HepG2 (cell line): ENCODE results near the gene PIM3. TPM values are rescaled to one million over a fixed set of nuclear protein-coding genes. Genes with fewer than 3 reads are reported as not detected.
A peak's percentile ranks its signal among the peaks of the same experiment; 100 is the strongest.

Experiments used
- ATAC-seq: fragments of 200-7000 bp; cut with Tn5 transposase; 3 replicates; pipeline ENCODE4 v1.9.1; 2020; ENCODE audit warnings: mild to moderate bottlenecking, moderate library complexity
- BruUV-seq: library from RNA; stranded (reverse); fragments of 400-500 nt; replicated peaks from 2 replicates; lab custom pipeline; 2021; lab: Mats Ljungman, UMichigan
- CTCF ChIA-PET: fragments of 300-600 bp; formaldehyde crosslinking; extraction: SDS; loops from one replicate; lab custom pipeline; 2021; ENCODE audit warnings: low total read pairs, inconsistent platforms, low intra/inter-chr PET ratio; lab: Yijun Ruan, JAX
- POLR2A ChIA-PET: fragments of 350-600 bp; sonication (Branson Sonifier 250); formaldehyde crosslinking; loops from one replicate; lab custom pipeline; 2020; ENCODE audit warnings: antibody characterized with exemption, inconsistent platforms; lab: Yijun Ruan, JAX
- DNase-seq: peaks from one replicate; pipeline ENCODE4 v3.0.0-alpha.2; 2015; ENCODE audit warnings: low spot score
- FAIRE-seq: peaks from 3 replicates; lab custom pipeline; 2011; peaks lifted over from hg19 to GRCh38; lab: Jason Lieb, UNC
- H2AFZ ChIP-seq: one replicate; pipeline ENCODE4 v1.6.1; 2011; ENCODE audit warnings: low read length, inconsistent platforms
- H3K27ac ChIP-seq: fragments of 300-600 bp; 3 replicates; pipeline ENCODE4 v1.8.0; 2011; ENCODE audit warnings: mixed run types, mild to moderate bottlenecking, mixed read lengths, low read length, inconsistent platforms; ENCODE audit not compliant: insufficient read depth; ENCODE audit errors: extremely low read length
- H3K27me3 ChIP-seq, 2 experiments: fragments of 200-600 bp in 1 of 2; 2 replicates in 1 of 2; 3 replicates in 1 of 2; pipeline versions ENCODE4 v1.6.0 to v1.8.0; 2011; ENCODE audit warnings: low read length in 2 of 2, mild to moderate bottlenecking in 2 of 2, moderate library complexity in 2 of 2, inconsistent platforms in 1 of 2; ENCODE audit not compliant: insufficient read depth in 2 of 2, control insufficient read depth in 1 of 2
- H3K36me3 ChIP-seq, 2 experiments: fragments of 200-600 bp in 1 of 2; replicated peaks in 1 of 2; 2 replicates in 1 of 2; 3 replicates in 1 of 2; pipeline versions ENCODE4 v1.5.1 to v1.8.0; 2011; ENCODE audit warnings: low read length in 2 of 2, inconsistent platforms in 1 of 2; ENCODE audit not compliant: insufficient read depth in 2 of 2, control insufficient read depth in 1 of 2
- H3K4me1 ChIP-seq: 2 replicates; pipeline ENCODE4 v1.5.1; 2012; ENCODE audit warnings: low read length, inconsistent platforms; ENCODE audit not compliant: insufficient read depth
- H3K4me2 ChIP-seq: 2 replicates; pipeline ENCODE4 v1.6.0; 2011; ENCODE audit warnings: low read depth, low read length, inconsistent platforms
- H3K4me3 ChIP-seq, 3 experiments: fragments of 200-600 bp in 1 of 3; sonication (generic), shearing (Covaris generic) in 1 of 3; replicated peaks in 1 of 3; 2 replicates each; pipeline ENCODE4 v1.5.1; 2011 to 2016; ENCODE audit warnings: low read length in 3 of 3, inconsistent platforms in 2 of 3, low read depth in 2 of 3, mild to moderate bottlenecking in 2 of 3, control low read depth in 1 of 3, mixed read lengths in 1 of 3; ENCODE audit not compliant: insufficient read depth in 1 of 3
- H3K79me2 ChIP-seq: one replicate; pipeline ENCODE4 v1.6.1; 2011; ENCODE audit warnings: low read length, inconsistent platforms; ENCODE audit not compliant: insufficient read depth
- H3K9ac ChIP-seq: 2 replicates; pipeline ENCODE4 v1.6.0; 2011; ENCODE audit warnings: mild to moderate bottlenecking, low read depth, low read length, inconsistent platforms; ENCODE audit not compliant: insufficient read depth
- H3K9me3 ChIP-seq: 2 replicates; pipeline ENCODE4 v1.5.1; 2012; ENCODE audit warnings: mild to moderate bottlenecking, low read length
- H4K20me1 ChIP-seq: 2 replicates; pipeline ENCODE4 v1.6.0; 2011; ENCODE audit warnings: inconsistent platforms, mild to moderate bottlenecking, low read length, moderate library complexity; ENCODE audit not compliant: insufficient read depth
- ERF ChIP-seq: IDR thresholded peaks from 2 replicates; pipeline ENCODE4 v1.6.1; 2018; ENCODE audit warnings: missing biosample characterization, missing genetic modification reagents
- HOXA3 ChIP-seq: sonication (generic); formaldehyde crosslinking; IDR thresholded peaks from 2 replicates; pipeline ENCODE4 v1.5.0; 2020; ENCODE audit warnings: missing genetic modification reagents
- MTA1 ChIP-seq: sonication (generic); formaldehyde crosslinking; IDR thresholded peaks from 2 replicates; pipeline ENCODE4 v1.4.0; 2020; ENCODE audit warnings: missing genetic modification reagents, mild to moderate bottlenecking, borderline replicate concordance
- RXRB ChIP-seq: IDR thresholded peaks from 2 replicates; pipeline ENCODE4 v1.6.1; 2016; ENCODE audit warnings: borderline replicate concordance, missing genetic modification reagents, missing compliant biosample characterization
- SMAD1 ChIP-seq: sonication (generic); formaldehyde crosslinking; IDR thresholded peaks from 2 replicates; pipeline ENCODE4 v1.4.0; 2020; ENCODE audit warnings: missing genetic modification reagents, low read depth, mild to moderate bottlenecking, borderline replicate concordance
- SP5 ChIP-seq: IDR thresholded peaks from 2 replicates; pipeline ENCODE4 v1.6.1; 2016; ENCODE audit warnings: low read depth, borderline replicate concordance
- YEATS2 ChIP-seq: sonication (generic); formaldehyde crosslinking; IDR thresholded peaks from 2 replicates; pipeline ENCODE4 v1.4.0; 2020; ENCODE audit warnings: missing genetic modification reagents, borderline replicate concordance
- ZNF556 ChIP-seq: sonication (generic); formaldehyde crosslinking; IDR thresholded peaks from 2 replicates; pipeline ENCODE4 v1.4.0; 2020; ENCODE audit warnings: mild to moderate bottlenecking, missing genetic modification reagents, borderline replicate concordance
- ZNF747 ChIP-seq: sonication (generic); formaldehyde crosslinking; IDR thresholded peaks from 2 replicates; pipeline ENCODE4 v1.8.1; 2023; ENCODE audit warnings: missing genetic modification reagents, mild to moderate bottlenecking, borderline replicate concordance
- ZSCAN31 ChIP-seq: sonication (generic); formaldehyde crosslinking; IDR thresholded peaks from 2 replicates; pipeline ENCODE4 v1.5.0; 2020; ENCODE audit warnings: low read depth, mild to moderate bottlenecking, missing genetic modification reagents
- WGBS: methylation state at CpG from one replicate; pipeline ENCODE4 v1.1.6; 2017; ENCODE audit warnings: low lambda C conversion rate; 5-methylcytosine and 5-hydroxymethylcytosine counted together
- in situ Hi-C: cut with HindIII; loops from 2 replicates; pipeline ENCODE4 v1.10.0; 2017; ENCODE audit warnings: low pct_unique_long_range_greater_than_20kb; ENCODE audit not compliant: extremely low pct_ligation_motif_present
- intact Hi-C: fragments of 100-400 bp; cut with micrococcal nuclease; formaldehyde crosslinking; loops from one replicate; pipeline ENCODE4 v1.10.0; 2022; ENCODE audit not compliant: unreplicated experiment
- polyA plus RNA-seq, 8 experiments: library from polyadenylated mRNA; depleted of rRNA in 3 of 8; stranded (reverse) in 7 of 8; unstranded in 1 of 8; fragments of >200 nt; fragmentation: Illumina TruSeq in 4 of 8; extraction: Trizol in 4 of 8; gene quantifications; 2 replicates each; pipeline versions ENCODE4 v1.2.1 to v1.2.3, GENCODE V29; 2011 to 2016; ENCODE audit warnings: low read depth in 4 of 8, missing spikeins in 1 of 8, mixed read lengths in 1 of 8; ENCODE audit not compliant: insufficient read depth in 1 of 8
- total RNA-seq, 5 experiments: library from RNA; depleted of rRNA; stranded (reverse); fragments of >200 nt; fragmentation: Illumina TruSeq; extraction: Trizol; gene quantifications; 2 replicates each; pipeline ENCODE4 v1.2.3, GENCODE V29; 2016; ENCODE audit warnings: low read depth in 1 of 5
- TF ChIP-seq, protein P1 (sequence below): IDR thresholded peaks from 2 replicates; pipeline ENCODE4 v1.6.1; 2018; ENCODE audit warnings: missing genetic modification reagents
- TF ChIP-seq, protein P2 (sequence below): sonication (generic); formaldehyde crosslinking; IDR thresholded peaks from 2 replicates; pipeline ENCODE4 v1.4.0; 2020; ENCODE audit warnings: missing genetic modification reagents

PIM3 gene
- total and polyA plus RNA-seq, 2 of the 13 experiments (the other 11 are each of a cell fraction or from before 2014, with no cell fraction given) = 21.6 to 31.2 TPM

GRCh38 chr22:49948116-49948957 is 12.2 kb upstream of the PIM3 start:
- peak overlapping the region; percentile 92 for H3K4me2 ChIP-seq
- H3K27ac ChIP-seq = peak overlapping the region; percentile 77
- in situ Hi-C loops = no loop called here
- peaks cover 95% of the 10 kb centered on the region for H3K4me1 ChIP-seq
- H2AFZ ChIP-seq = no peak overlapping the region
- intact Hi-C loops = loop anchor here (1.0 kb wide), 1 partner anchor 10 kb away; no protein-coding TSS in a partner anchor
- H3K4me3 ChIP-seq = peak overlapping the region; percentile 60 to 74 (median 64)
- ChIA-PET POLR2A (interaction anchor here (12.9 to 18.6 kb wide), 2 partner anchors 13 to 16 kb away, joined by 283 to 722 read pairs; partner anchors contain the start of gene PIM3), CTCF (no interaction called here)
- H3K9ac ChIP-seq = peak overlapping the region; percentile 81
- H4K20me1 ChIP-seq = no peaks in the 10 kb centered on the region
- FAIRE-seq = no peak
- BruUV-seq = TSS peak; percentile 59
- H3K9me3 ChIP-seq = no peaks in the 10 kb centered on the region
- H3K27me3 ChIP-seq = no peaks in the 10 kb centered on the region
- no peak for DNase-seq
- no peaks in the 10 kb centered on the region for H3K36me3 ChIP-seq
- H3K79me2 ChIP-seq = peaks cover 3% of the 10 kb centered on the region
- peak; percentile 4; the same call in 1 of the 3 replicates for ATAC-seq
- WGBS = 0% methylated on average over 1 of the region's 23 CpGs
- TF ChIP-seq MTA1 = 0 out of 2 replicates have a peak, but pooled peaks have one; percentile 19
- no peak for TF ChIP-seq ZNF556
- TF ChIP-seq HOXA3 (CRISPR knock-in tag) = no peak
- peak; percentile 76 for TF ChIP-seq SP5
- TF ChIP-seq ERF (CRISPR knock-in tag) = no peak
- 0 out of 2 replicates have a peak, but pooled peaks have one; percentile 11 for TF ChIP-seq SMAD1 (CRISPR knock-in tag)
- TF ChIP-seq, protein P1, sequence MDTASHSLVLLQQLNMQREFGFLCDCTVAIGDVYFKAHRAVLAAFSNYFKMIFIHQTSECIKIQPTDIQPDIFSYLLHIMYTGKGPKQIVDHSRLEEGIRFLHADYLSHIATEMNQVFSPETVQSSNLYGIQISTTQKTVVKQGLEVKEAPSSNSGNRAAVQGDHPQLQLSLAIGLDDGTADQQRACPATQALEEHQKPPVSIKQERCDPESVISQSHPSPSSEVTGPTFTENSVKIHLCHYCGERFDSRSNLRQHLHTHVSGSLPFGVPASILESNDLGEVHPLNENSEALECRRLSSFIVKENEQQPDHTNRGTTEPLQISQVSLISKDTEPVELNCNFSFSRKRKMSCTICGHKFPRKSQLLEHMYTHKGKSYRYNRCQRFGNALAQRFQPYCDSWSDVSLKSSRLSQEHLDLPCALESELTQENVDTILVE (CRISPR knock-in tag) = no peak
- TF ChIP-seq, protein P2, sequence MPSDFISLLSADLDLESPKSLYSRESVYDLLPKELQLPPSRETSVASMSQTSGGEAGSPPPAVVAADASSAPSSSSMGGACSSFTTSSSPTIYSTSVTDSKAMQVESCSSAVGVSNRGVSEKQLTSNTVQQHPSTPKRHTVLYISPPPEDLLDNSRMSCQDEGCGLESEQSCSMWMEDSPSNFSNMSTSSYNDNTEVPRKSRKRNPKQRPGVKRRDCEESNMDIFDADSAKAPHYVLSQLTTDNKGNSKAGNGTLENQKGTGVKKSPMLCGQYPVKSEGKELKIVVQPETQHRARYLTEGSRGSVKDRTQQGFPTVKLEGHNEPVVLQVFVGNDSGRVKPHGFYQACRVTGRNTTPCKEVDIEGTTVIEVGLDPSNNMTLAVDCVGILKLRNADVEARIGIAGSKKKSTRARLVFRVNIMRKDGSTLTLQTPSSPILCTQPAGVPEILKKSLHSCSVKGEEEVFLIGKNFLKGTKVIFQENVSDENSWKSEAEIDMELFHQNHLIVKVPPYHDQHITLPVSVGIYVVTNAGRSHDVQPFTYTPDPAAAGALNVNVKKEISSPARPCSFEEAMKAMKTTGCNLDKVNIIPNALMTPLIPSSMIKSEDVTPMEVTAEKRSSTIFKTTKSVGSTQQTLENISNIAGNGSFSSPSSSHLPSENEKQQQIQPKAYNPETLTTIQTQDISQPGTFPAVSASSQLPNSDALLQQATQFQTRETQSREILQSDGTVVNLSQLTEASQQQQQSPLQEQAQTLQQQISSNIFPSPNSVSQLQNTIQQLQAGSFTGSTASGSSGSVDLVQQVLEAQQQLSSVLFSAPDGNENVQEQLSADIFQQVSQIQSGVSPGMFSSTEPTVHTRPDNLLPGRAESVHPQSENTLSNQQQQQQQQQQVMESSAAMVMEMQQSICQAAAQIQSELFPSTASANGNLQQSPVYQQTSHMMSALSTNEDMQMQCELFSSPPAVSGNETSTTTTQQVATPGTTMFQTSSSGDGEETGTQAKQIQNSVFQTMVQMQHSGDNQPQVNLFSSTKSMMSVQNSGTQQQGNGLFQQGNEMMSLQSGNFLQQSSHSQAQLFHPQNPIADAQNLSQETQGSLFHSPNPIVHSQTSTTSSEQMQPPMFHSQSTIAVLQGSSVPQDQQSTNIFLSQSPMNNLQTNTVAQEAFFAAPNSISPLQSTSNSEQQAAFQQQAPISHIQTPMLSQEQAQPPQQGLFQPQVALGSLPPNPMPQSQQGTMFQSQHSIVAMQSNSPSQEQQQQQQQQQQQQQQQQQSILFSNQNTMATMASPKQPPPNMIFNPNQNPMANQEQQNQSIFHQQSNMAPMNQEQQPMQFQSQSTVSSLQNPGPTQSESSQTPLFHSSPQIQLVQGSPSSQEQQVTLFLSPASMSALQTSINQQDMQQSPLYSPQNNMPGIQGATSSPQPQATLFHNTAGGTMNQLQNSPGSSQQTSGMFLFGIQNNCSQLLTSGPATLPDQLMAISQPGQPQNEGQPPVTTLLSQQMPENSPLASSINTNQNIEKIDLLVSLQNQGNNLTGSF = no peak
- no peak for TF ChIP-seq ZSCAN31 (CRISPR knock-in tag)
- TF ChIP-seq YEATS2 (CRISPR knock-in tag) = no peak
- TF ChIP-seq RXRB (CRISPR knock-in tag) = no peak
- peak; percentile 35; the same call in 1 of the 2 replicates for TF ChIP-seq ZNF747 (CRISPR knock-in tag)
